ENCODE results near the gene SPOCK1.

DNA sequence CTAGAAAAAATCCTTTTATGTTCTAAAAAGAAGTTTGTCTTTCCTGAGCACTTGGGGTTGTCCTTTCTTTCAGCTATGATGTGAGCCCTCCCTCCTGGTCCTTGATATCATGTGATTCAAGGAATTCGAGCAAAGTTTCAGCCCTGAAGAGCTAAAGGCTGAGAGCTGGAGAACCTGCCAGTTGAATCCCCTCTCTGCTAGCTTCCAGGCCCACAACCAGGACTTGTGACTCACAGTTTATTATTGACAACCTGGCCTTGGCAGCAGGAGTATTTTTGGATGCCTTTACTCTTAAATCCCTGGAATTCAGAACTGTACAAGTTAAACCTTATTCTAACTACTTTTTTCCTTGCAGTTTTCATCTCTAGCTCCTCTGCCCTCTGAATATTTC, 182.8 kb downstream of the SPOCK1 start:
- TF ChIP-seq CTCF (IDR thresholded peaks at IDR 0.05 in 8 of 11, conservative IDR thresholded peaks at IDR 0.05 in 3 of 11): no peak
- no peak for TF ChIP-seq POLR2AphosphoS5 (IDR thresholded peaks at IDR 0.05)
- no peak for TF ChIP-seq POLR2A (IDR thresholded peaks at IDR 0.05)
